ENCODE measurements around the gene NCF4. TPM values are rescaled to one million over a fixed set of nuclear protein-coding genes. Genes with fewer than 3 reads are reported as not detected.

The NCF4 gene
- total RNA-seq, 1 donor from 2014 or later = not detected

- H3K9me3 Mint-ChIP-seq (ENCODE audit: unreplicated experiment) = no peaks in the 10 kb centered on the region
- no peak overlapping the region for H3K4me3 Mint-ChIP-seq (ENCODE audit: unreplicated experiment)
- peaks cover 3% of the 10 kb centered on the region for H3K36me3 Mint-ChIP-seq (ENCODE audit: low read depth, unreplicated experiment)
- no peak for DNase-seq (ENCODE audit: low spot score)
- no peak overlapping the region for H3K27ac Mint-ChIP-seq (ENCODE audit: unreplicated experiment)
- TF ChIP-seq CTCF (IDR thresholded peaks at IDR 0.05; ENCODE audit: unreplicated experiment) = no peak
- peaks cover 3% of the 10 kb centered on the region for H3K27me3 Mint-ChIP-seq (ENCODE audit: unreplicated experiment)
- no peaks in the 10 kb centered on the region for H3K4me1 Mint-ChIP-seq (ENCODE audit: unreplicated experiment)
These were observed 24.9 kb upstream of the NCF4 start for GRCh38 chr22:36835903-36836302.

- Mint-ChIP-seq H3K9me3 (ENCODE audit: unreplicated experiment) (no peaks in the 10 kb centered on the region), H3K4me3 (ENCODE audit: unreplicated experiment) (no peak overlapping the region), H3K36me3 (ENCODE audit: low read depth, unreplicated experiment) (peaks cover 3% of the 10 kb centered on the region), H3K27ac (ENCODE audit: unreplicated experiment) (no peak overlapping the region), H3K27me3 (ENCODE audit: unreplicated experiment) (peaks cover 3% of the 10 kb centered on the region), H3K4me1 (ENCODE audit: unreplicated experiment) (no peaks in the 10 kb centered on the region)
- DNase-seq (ENCODE audit: low spot score) = no peak
- TF ChIP-seq CTCF (IDR thresholded peaks at IDR 0.05; ENCODE audit: unreplicated experiment) = no peak
These were observed 22.4 kb upstream of the NCF4 start for GRCh38 chr22:36838119-36839030.

- Mint-ChIP-seq H3K4me3 (ENCODE audit: unreplicated experiment) (no peak overlapping the region), H3K4me1 (ENCODE audit: unreplicated experiment) (no peaks in the 10 kb centered on the region), H3K27me3 (ENCODE audit: unreplicated experiment) (peaks cover 3% of the 10 kb centered on the region), H3K27ac (ENCODE audit: unreplicated experiment) (no peak overlapping the region), H3K36me3 (ENCODE audit: low read depth, unreplicated experiment) (peaks cover 3% of the 10 kb centered on the region), H3K9me3 (ENCODE audit: unreplicated experiment) (no peaks in the 10 kb centered on the region)
- no peak for TF ChIP-seq CTCF (IDR thresholded peaks at IDR 0.05; ENCODE audit: unreplicated experiment)
- DNase-seq (ENCODE audit: low spot score) = no peak
These were observed 21.3 kb upstream of the NCF4 start for GRCh38 chr22:36839356-36840073.

- Mint-ChIP-seq H3K36me3 (ENCODE audit: low read depth, unreplicated experiment) (peaks cover 3% of the 10 kb centered on the region), H3K4me3 (ENCODE audit: unreplicated experiment) (no peak overlapping the region), H3K27ac (ENCODE audit: unreplicated experiment) (no peak overlapping the region), H3K27me3 (ENCODE audit: unreplicated experiment) (peaks cover 3% of the 10 kb centered on the region), H3K4me1 (ENCODE audit: unreplicated experiment) (no peaks in the 10 kb centered on the region), H3K9me3 (ENCODE audit: unreplicated experiment) (no peaks in the 10 kb centered on the region)
- TF ChIP-seq CTCF (IDR thresholded peaks at IDR 0.05; ENCODE audit: unreplicated experiment) = no peak
- DNase-seq (ENCODE audit: low spot score) = no peak
These were observed 20.7 kb upstream of the NCF4 start for GRCh38 chr22:36840106-36840505.

GRCh38 chr22:36846271-36846670, 14.5 kb upstream of the NCF4 start:
- TF ChIP-seq CTCF (IDR thresholded peaks at IDR 0.05; ENCODE audit: unreplicated experiment) = no peak
- H3K27ac Mint-ChIP-seq (ENCODE audit: unreplicated experiment) = no peak overlapping the region
- no peak overlapping the region for H3K4me3 Mint-ChIP-seq (ENCODE audit: unreplicated experiment)
- H3K9me3 Mint-ChIP-seq (ENCODE audit: unreplicated experiment) = no peaks in the 10 kb centered on the region
- no peak for DNase-seq (ENCODE audit: low spot score)
- H3K36me3 Mint-ChIP-seq (ENCODE audit: low read depth, unreplicated experiment) = no peaks in the 10 kb centered on the region
- no peaks in the 10 kb centered on the region for H3K4me1 Mint-ChIP-seq (ENCODE audit: unreplicated experiment)
- H3K27me3 Mint-ChIP-seq (ENCODE audit: unreplicated experiment) = peaks cover 1% of the 10 kb centered on the region
